HG03135 (cell line): Measurements from ENCODE around the gene ZFPM1.

Experiments used
- ATAC-seq: cut with Tn5 transposase; IDR thresholded peaks from one replicate; pipeline ENCODE4 v1.9.1; 2021; ENCODE audit warnings: mild to moderate bottlenecking, moderate library complexity; ENCODE audit not compliant: unreplicated experiment

The ZFPM1 gene

DNA sequence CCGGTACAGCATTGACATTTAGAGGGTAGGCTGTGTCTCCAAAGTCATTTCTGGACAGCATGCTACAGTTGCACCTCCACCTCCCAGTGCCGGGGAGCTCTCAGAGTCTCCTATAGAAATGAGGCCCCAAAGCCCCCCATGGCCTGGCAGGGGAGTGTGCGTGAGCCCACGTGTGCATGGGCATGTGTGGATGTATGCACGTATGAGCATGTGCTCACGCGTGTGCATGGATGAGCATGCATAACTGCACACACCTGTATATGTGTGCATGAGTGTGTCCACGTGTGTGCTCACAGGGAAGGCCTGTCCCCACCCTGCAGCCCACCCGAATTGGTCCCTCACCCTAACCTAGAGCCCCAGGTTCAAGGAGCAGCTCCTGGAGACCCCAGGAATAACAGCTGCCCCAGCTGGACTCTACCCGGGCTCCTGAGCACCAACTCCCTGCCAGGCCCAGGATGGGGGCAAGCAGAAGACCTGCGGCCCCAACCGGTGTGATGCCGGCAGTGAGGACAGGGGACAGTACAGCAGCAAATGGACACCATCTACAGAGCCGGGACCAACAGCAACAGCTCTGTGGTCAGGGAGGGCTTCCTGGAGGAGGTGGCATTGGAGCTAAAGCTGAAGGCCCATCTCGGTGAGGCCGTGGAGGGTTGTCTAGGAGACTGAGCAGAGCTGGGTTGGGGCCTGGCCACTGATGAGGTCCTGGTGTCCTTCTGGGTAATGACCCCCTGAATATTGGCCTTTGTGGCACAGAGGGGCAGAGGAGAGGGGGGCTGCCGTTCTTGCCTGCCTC, 35.2 kb upstream of the ZFPM1 start:
- no peak for ATAC-seq

DNA sequence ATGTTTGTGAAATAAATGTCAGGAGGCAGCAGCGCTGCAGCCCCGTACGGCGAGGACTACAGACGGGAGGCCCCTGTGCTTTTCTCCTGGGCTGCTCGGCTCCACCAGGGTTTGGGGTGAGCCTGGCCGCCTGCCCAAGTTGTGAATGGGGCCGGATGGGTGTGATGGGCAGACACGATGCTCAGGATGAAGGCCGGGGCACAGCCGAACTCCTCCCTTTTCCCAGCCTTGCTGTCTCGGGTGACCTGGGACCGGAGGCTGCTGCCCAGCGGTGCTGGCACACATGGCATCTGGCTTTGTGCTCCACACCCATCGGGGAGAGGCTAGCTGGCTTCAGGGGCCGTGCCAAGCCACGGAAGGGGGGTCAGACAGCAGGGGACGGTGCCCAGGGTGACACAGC, 34.2 kb upstream of the ZFPM1 start:
- ATAC-seq = no peak

DNA sequence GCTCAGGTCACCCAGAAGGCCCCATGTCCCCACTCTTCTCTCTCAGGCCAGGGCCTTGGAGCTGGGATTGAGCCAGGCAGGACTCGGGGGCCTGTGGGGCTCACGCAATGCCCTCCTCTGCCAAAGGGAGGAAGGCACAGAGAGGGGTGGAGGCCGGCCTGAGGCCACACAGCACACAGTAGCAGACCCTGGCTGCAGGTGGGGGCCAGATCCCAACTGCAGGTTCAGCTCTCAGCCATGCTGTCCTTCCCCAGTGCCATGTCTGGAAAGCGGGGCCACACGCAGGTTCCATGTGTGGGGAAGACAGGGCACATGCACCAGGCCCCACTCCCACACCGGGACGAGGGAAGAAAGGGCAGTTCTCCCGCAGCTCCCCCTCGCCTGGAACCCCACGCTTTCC, 33.3 kb upstream of the ZFPM1 start:
- no peak for ATAC-seq

- ATAC-seq = no peak
These were observed 32.6 kb upstream of the ZFPM1 start for GRCh38 chr16:88420496-88420895.

DNA sequence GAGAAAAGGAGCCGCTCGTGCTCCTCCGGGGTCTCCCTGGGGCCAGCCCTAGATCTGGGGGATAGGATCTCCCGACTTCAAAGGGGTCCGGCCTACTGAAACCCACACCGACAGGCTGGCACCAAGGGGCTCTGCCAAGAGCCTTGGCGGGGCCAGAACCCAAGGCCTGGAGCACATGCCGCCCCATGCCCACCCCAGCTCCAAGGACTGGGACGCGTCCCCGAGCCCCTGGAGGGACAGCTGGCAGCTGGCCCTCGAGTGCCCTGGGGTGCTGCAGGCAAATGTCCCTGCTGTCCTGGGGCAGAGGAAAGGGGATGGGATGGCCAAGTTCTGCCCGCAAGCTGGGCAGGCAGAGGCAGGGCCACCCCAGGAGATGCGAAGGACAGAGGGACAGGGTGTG, 31.8 kb upstream of the ZFPM1 start:
- no peak for ATAC-seq

- no peak for ATAC-seq
These were observed 31.1 kb upstream of the ZFPM1 start for GRCh38 chr16:88421871-88422433.

DNA sequence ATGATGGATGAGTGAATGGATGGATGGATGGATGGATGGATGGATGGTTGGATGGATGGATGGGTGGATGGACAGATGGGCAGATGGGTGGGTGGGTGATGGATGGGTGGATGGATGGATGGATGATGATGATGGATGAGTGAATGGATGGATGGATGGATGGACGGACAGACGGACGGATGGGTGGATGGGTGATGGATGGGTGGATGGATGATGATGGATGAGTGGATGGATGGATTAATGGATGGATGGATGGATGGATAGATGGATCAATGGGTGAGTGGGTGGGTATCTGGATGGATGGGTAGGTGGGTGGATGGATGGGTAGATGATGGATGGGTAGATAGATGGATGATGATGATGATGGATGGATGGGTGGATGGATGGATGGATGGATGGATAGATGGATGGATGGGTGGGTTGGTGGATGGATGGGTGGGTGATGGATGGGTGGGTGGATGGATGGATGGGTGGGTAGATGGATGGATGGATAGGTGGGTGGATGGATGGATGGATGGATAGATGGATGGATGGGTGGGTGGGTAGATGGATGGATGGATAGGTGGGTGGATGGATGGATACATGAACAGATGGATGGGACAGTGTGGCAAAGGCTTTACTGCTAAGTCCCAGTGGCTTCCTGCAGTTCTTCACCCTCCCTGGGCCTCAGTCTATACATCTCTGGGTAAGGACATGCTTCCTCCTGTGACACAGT, 30.2 kb upstream of the ZFPM1 start:
- ATAC-seq = no peak

GRCh38 chr16:88423448-88423850, 29.6 kb upstream of the ZFPM1 start:
- no peak for ATAC-seq

- no peak for ATAC-seq
These were observed 28.4 kb upstream of the ZFPM1 start for GRCh38 chr16:88424587-88425235.

DNA sequence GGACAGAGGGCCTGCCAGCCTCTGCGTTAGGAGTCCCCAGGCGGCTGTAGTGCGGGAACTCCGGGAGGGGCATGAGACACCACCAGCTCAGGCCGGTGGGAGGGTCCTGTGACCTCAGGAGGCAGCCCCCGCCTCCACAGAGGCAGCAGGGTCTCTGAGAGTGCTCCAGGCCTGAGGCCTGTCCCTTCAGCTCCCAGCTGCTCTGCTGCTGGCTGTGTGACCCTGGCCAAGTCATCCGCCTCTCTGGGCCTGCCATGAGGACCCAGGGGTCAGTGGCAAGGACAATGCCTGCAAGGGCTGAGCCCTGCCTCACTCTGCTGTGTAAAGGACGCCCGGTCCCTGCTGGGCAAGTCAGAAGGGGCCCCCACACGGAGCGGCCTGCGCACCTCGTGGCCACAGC, 27.1 kb upstream of the ZFPM1 start:
- no peak for ATAC-seq

GRCh38 chr16:88427376-88427775, 25.7 kb upstream of the ZFPM1 start:
- ATAC-seq = no peak

DNA sequence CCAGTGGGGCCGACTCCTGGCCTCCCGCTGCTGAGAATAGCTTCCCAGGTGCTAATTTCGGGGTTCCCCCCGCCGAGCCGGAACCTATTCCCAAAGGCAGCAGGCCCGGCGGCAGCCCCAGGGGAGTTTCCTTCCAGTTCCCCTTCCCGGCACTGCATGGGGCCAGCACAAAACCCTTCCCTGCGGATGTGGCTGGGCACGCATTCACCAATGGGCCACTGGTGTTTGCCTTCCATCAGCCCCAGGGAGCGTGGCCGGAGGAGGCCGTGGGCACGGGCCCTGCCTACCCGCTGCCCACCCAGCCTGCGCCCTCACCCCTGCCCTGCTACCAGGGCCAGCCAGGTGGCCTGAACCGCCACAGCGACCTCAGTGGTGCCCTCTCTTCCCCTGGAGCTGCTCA, 24.9 kb upstream of the ZFPM1 start:
- ATAC-seq = no peak

DNA sequence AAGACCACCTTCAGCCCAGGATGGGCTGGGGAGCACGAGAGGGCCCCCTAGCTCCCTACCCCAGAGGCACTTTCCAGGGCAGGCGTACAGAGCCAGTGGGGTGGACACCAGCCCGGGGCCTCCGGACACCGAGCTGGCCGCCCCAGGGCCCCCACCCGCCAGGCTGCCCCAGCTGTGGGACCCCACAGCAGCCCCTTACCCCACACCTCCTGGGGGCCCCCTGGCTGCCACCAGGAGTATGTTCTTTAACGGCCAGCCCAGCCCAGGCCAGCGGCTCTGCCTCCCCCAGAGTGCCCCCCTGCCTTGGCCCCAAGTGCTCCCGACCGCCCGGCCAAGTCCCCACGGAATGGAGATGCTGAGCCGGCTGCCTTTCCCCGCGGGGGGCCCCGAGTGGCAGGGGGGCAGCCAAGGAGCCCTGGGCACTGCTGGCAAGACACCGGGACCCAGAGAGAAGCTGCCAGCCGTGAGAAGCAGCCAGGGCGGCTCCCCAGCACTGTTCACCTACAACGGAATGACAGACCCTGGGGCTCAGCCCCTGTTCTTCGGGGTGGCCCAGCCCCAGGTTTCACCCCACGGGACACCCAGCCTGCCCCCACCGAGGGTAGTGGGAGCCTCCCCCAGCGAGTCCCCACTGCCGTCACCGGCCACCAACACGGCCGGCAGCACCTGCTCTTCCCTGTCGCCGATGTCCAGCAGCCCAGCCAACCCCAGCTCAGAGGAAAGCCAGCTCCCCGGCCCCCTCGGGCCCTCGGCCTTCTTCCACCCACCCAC, 24.3 kb upstream of the ZFPM1 start:
- no peak for ATAC-seq

- ATAC-seq = no peak
These were observed 23.5 kb upstream of the ZFPM1 start for GRCh38 chr16:88429387-88430184.

- ATAC-seq = no peak
These were observed 22.9 kb upstream of the ZFPM1 start for GRCh38 chr16:88430185-88430523.

DNA sequence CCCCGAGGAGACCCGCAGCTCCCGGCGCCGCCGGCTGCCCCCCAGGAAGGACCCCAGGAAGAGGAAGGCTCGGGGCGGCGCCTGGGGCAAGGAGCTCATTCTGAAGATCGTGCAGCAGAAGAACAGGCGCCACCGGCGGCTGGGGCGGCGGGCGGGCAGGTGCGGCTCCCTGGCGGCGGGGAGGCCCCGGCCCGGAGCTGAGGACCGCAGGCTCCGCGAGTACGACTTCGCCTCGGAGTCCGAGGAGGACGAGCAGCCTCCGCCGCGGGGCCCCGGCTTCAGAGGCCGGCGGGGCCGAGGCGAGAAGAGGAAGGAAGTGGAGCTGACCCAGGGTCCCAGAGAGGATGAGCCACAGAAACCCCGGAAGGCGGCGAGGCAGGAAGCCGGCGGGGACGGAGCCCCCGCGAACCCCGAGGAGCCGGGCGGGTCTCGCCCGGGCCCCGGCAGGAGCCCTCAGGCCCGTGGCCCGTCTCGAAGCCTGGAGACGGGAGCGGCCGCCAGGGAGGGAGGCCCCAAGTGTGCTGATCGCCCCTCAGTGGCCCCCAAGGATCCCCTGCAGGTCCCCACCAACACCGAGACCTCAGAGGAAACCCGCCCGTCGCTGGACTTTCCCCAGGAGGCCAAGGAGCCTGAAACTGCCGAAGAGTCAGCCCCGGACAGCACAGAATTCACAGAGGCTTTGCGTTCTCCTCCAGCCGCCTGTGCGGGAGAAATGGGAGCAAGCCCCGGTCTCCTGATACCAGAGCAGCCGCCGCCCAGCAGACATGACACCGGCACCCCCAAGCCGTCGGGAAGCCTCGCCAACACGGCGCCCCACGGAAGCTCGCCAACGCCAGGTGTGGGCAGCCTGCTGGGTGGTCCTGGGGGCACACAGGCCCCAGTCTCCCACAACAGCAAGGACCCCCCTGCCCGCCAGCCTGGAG, 22.3 kb upstream of the ZFPM1 start:
- ATAC-seq = no peak

GRCh38 chr16:88431651-88432050, 21.4 kb upstream of the ZFPM1 start:
- ATAC-seq = no peak

DNA sequence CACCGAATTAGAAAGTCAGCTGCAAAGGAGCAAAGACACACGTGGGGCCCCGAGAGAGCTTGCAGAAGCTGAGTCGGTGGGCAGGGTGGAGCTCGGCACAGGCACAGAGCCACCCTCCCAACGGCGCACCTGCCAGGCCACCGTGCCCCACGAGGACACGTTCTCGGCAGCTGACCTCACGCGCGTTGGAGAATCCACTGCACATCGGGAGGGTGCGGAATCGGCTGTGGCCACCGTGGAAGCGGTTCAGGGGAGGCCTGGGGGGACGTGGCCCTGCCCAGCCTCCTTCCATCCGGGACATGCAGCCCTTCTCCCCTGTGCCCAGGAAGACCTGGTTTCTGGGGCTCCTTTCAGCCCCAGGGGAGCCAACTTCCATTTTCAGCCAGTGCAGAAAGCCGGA, 20.9 kb upstream of the ZFPM1 start:
- no peak for ATAC-seq

DNA sequence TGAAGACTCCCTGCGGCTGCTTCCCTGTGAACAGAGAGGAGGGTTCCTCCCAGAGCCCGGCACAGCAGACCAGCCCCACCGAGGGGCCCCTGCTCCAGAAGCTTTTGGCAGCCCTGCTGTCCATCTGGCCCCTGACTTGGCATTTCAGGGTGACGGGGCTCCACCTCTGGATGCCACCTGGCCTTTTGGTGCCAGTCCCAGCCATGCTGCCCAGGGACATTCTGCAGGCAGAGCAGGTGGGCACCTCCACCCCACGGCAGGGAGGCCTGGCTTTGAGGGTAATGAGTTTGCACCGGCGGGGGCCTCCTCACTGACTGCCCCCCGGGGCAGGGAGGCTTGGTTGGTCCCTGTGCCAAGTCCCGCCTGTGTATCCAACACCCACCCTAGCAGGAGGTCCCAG, 20.3 kb upstream of the ZFPM1 start:
- no peak for ATAC-seq
